Measurements from ENCODE around the gene VWA7.

VWA7 gene

DNA sequence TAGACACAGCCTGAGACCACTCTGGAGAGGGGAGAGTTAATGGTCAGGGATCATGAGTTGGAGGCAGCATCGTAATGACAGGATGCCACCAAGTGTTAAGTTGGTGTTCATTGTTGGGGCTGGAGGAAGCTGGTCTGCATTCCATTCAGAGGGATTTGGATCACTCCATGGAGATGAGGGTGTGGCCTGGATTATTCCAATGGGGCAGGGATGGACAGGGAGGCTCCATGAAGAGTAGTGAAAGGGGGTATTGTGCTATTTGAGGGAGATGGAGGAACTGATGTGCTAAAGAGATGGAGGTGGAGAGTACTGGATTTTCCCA lies 13.5 kb downstream of the VWA7 start:
- DNase-seq (ENCODE audit: extremely low read depth, low read depth): no peak
- no peak for TF ChIP-seq CTCF (IDR thresholded peaks at IDR 0.05; ENCODE audit: low read depth, low read length)

- TF ChIP-seq CTCF (IDR thresholded peaks at IDR 0.05; ENCODE audit: low read depth, low read length): no peak
- DNase-seq (ENCODE audit: extremely low read depth, low read depth): no peak
Observed at GRCh38 chr6:31762878-31763618, 14.1 kb downstream of the VWA7 start.

- no peak for DNase-seq (ENCODE audit: extremely low read depth, low read depth)
- TF ChIP-seq CTCF (IDR thresholded peaks at IDR 0.05; ENCODE audit: low read depth, low read length): no peak
Observed at GRCh38 chr6:31762356-31762755, 14.8 kb downstream of the VWA7 start, which contains the start of gene SAPCD1. SAPCD1 (plus strand) TSS chr6:31762656; CDS start chr6:31763055, 399 bp downstream.

- TF ChIP-seq CTCF (IDR thresholded peaks at IDR 0.05; ENCODE audit: low read depth, low read length): no peak
- DNase-seq (ENCODE audit: extremely low read depth, low read depth): no peak
Observed at GRCh38 chr6:31761343-31761742, 15.8 kb downstream of the VWA7 start.

GRCh38 chr6:31760790-31761189 lies 16.3 kb downstream of the VWA7 start:
- no peak for DNase-seq (ENCODE audit: extremely low read depth, low read depth)
- no peak for TF ChIP-seq CTCF (IDR thresholded peaks at IDR 0.05; ENCODE audit: low read depth, low read length)

DNA sequence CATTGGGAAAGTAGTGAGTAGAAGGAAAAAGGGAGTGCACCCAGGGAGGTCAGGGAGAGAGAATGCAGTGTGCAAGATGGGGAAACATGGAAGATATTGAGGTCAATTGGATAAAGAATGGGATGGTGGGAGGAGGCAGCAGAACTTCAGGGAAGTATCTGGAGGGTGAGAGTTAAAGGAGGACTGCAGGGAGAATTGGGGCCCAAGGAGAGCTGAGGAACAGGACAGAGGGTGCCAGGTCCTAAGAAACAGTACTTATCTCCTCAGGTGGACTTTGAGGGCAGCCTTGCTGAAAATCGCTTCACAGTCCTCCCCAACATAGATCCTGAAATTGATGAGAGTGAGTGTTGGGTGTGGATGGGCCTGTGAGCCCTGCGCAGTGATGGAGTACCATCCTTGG lies 18.8 kb downstream of the VWA7 start:
- no peak for TF ChIP-seq CTCF (IDR thresholded peaks at IDR 0.05; ENCODE audit: low read depth, low read length)
- DNase-seq (ENCODE audit: extremely low read depth, low read depth): no peak

GRCh38 chr6:31752739-31753319 lies 24.3 kb downstream of the VWA7 start:
- no peak for DNase-seq (ENCODE audit: extremely low read depth, low read depth)
- TF ChIP-seq CTCF (IDR thresholded peaks at IDR 0.05; ENCODE audit: low read depth, low read length): no peak

Measured in AG09319 (cell line).